Left colon (tissue), 2 donors: Measurements from ENCODE around the gene ZMYM5. TPM values are rescaled to one million over a fixed set of nuclear protein-coding genes. Genes with fewer than 3 reads are reported as not detected.
A peak's percentile ranks its signal among the peaks of the same experiment; 100 is the strongest.
"Not testable (repeated sequence)": the region's sequence is repeated elsewhere in the genome, so short reads cannot be mapped to it uniquely, and the experiment has no call there.

Experiments
- ATAC-seq: fragments of 200-7000 bp; cut with Tn5 transposase; one replicate; pipeline ENCODE4 v1.9.1; 2020; ENCODE audit warnings: mild to moderate bottlenecking, moderate library complexity
- DNase-seq, 2 donors: peaks; one replicate each; pipeline ENCODE4 v3.0.0-alpha.2; 2020
- intact Hi-C, 2 donors: fragments of 100-400 bp; cut with DNase I in 1 of 2; cut with micrococcal nuclease in 1 of 2; formaldehyde crosslinking; loops; one replicate each; pipeline versions ENCODE4 v1.11.2 to v1.14.0; 2022; cut with DNase I, micrococcal nuclease
- total RNA-seq, 2 donors: library from RNA; stranded (reverse); fragmentation: NEBNext Ultra II Directional; extraction: Animal tissue kit (Norgen Biotek cat#: 25700); gene quantifications; one replicate each; pipeline ENCODE4 v1.2.1, GENCODE V29; 2021
- donor health status: DM: no; HTN: no; CAD: no.
- donor health status: DM: yes; HTN: yes; CAD: no.

Gene ZMYM5
- total RNA-seq, 2 donors from 2014 or later: 7.8 to 9.5 TPM

DNA sequence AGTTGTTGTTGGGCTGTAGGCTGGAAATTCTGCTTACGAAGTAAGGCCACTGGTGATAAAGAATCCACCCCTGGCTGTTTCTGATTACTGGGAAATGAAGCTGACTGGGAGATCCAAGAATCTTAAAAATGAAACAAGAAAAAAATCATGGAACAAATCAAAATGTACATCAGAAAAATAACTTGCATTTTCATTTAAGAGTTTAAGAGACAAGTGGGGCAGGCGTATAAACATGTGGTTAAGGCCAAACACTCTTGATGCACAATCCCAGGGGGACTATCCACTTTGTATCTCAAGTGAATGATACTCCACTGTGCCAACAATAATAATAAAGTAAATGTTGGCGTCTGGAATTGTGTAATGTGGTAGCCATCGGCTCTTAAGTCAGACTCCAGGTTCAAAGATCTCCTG, 24.6 kb downstream of the ZMYM5 start:
- DNase-seq (no peak), ATAC-seq (no peak)
- intact Hi-C loops: no loop called here

DNA sequence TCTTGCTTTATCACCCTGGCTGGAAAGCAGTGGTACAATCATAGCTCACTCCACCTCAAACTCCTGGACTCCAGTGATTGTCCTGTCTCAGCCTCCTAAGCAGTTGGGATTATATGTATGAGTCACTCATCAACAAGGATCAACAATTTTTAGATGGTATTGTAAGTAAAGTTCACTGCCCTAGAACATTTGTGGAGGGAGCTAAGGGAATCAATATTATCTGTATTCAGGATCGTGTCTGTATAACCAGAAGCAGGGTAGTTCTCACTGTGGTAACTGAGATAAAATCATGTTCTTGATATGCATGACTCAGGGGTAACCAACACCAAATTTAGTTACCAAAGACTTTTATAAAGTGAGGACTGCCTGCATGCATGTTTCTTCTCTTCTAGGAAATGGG, 27.0 kb downstream of the ZMYM5 start:
- ATAC-seq (no peak), DNase-seq (no peak)
- intact Hi-C loops: no loop called here

DNA sequence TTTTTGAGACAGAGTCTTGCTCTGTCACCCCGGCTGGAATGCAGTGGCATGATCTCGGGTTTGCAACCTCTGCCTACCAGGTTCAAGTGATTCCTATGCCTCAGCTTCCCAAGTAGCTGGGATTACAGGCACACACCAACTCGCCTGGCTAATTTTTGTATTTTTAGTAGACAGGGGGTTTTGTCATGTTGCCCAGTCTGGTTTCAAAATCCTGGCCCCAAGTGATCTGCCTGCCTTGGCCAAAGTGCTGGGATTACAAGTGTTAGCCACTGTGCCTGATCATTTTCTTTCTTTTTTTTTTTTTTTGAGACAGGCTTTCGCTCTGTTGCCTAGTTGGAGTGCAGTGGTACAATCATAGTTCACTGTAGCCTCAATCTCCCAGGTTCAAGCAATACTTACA, 28.7 kb downstream of the ZMYM5 start:
- ATAC-seq (no peak), DNase-seq (no peak)
- intact Hi-C loops: no loop called here

DNA sequence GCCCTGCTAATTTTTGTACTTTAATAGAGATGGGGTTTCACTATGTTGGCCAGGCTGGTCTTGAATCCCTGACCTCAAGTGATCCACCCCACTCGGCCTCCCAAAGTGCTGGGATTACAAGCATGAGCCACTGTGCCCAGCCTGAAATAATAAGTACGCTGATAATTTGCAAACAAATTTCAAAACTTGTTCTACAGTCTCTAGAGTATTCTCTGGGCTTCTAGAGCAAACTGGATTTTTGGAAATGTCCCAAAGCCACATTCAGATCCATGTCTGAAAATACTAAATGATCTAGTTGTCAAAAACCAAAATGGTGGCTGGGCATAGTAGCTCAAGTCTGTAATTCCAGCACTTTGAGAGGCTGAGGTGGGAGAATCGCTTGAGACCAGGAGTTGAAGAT, 40.8 kb downstream of the ZMYM5 start:
- no peak for ATAC-seq
- no peak for DNase-seq
- intact Hi-C loops: no loop called here

DNA sequence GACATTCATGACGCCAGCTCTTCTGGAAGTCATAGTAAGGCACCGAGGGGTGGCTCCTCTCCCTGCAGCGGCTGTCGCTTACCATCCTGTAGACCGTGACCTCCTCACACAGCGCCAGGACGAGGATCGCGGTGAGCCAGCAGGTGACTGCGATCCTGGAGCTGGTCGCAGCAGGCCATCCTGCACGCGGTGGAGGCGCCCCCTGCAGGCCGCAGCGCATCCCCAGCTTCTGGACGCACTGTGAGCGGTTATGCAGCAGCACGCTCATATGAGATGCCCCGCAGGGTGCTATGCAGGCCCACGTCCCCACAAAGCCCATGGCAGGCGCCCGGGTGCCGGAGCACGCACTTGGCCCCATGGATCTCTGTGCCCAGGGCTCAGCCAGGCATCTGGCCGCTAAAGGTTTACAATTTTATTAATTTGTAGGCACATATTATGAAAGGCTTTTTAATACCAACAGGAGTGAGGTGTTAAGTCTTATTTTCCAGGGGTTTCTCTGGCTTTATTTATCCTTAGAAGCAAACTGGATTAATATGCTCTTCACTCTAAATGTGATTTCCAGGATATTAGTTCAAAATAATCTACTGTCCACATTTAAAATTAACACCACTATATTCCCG, 45.1 kb downstream of the ZMYM5 start:
- intact Hi-C loops: no loop called here
- DNase-seq (peak in 1 of 2 donors; percentile 30), ATAC-seq (peak; percentile 59)

DNA sequence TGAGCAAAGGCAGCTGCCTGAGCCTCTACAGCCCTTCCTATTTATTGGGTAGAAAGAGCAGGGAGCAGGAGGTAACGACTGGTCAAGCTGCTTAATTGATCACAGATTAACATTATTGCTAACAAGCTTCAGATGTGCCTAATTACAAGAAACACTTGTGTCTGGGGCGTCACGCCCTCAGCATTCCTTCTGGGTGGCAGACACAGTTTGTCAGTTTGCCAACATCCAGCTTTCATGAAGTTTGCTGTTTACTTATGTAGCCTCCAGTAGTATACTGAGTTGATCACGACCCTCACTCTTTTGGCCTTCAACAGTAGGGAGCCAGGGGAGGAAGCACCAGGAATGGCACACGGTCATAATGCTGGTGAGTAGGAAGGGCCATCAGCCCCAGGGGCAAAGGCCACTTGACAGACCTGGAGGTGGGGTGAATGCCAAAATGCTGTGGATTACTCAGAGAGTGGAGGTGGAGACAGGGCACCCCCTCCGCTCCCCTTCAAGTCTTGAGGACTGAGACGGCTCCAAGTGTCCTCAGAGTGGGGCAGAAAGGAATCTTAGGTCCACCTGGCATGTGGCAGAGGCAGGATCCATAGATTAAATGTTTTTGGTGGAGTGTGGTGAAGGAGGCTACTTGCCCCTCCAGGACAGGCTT, 45.8 kb downstream of the ZMYM5 start:
- intact Hi-C loops: no loop called here
- DNase-seq (no peak), ATAC-seq (no peak)

DNA sequence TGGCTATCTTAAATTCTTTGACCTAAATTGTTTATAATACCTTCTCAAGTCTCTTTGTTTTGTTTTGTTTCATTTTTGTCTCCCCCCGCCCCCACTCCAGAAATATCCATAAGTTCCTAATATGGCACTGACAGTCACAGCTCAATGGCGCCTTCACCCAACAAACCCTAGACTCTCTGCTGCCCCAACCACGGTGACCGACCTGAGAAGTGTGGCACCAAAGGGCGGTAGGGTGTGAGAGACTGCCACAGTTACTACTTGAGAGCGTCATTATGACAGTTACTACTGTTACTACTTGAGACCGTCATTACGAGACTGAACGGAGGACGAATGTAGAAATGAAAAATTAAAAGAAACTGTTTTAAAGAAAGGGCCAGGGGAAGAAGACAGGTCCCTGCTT, 46.3 kb downstream of the ZMYM5 start:
- DNase-seq (no peak), ATAC-seq (no peak)
- intact Hi-C loops: no loop called here

DNA sequence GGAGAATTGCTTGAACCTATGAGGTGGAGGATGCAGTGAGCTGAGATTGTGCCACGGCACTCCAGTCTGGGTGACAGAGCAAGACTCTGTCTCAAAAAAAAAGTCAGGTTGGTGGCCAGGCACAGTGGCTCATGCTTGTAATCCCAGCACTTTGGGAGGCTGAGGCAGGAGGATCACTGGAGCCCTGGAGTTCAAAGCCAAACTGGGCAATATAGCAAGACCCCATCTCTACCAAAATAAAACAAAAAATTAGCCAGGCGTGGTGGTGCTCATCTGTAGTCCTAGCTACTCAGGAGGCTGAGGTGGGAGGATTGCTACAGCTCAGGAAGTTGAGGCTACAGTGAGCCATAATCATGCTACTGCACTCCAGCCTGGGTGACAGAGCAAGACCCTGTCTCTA, 47.6 kb downstream of the ZMYM5 start:
- DNase-seq, intact Hi-C loops, ATAC-seq: not testable (repeated sequence)

DNA sequence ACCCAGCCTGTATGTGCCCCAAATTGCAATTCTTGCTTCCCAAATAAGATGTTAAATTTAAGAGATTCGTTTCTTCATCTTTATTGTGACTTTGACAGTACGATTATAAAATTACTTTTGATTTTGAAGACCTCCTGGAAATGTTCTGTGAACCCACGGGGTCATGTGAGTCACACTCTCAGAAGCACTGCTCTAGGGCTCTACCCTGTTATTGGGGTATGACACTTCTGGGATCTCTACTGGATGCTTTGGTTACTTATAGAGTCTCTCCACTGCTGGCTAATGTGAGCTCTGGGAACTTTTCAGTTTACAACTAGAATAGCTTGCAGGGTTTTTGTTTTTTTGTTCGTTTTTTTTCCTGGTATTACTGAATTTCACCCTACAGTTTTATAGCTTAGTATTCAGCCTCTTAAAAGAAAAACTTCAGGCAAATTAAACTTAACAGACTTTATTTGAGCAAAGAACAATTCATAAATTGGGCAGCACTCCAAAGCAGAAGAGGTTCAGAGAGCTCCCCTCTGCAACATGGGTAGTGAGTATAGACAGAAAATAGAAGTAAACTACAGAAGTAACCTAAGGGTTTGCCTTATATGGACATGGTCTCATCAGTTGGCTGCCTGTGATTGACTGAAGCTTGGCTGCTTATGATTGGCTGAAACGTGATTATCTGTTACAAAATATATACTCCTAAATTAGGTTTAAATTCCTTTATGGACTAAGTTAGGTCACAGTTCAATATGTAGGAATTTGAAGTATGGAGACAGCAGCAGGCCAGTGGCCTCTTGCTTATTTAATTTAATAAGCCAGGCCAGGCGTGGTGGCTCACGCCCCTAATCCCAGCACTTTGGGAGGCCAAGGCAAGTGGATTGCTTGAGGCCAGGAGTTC, 52.2 kb downstream of the ZMYM5 start:
- intact Hi-C loops: no loop called here
- ATAC-seq (no peak), DNase-seq (no peak)

DNA sequence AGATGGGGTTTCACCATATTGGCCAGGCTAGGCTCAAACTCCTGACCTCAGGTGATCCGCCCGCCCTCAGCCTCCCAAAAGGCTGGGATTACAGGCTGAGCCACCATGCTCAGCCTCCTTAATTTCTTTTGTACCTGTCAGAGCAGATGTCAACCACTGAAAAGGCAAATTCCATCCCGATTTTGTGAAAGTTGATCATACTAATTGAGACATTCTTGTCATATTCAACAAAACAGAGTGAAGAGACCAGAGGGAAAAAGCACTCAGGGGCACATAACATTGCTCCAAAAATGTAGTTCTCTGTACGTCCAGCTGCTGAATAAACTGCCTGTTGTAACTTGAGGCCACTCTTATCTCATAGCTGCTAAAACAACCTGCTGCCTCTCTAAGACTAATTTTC, 53.3 kb downstream of the ZMYM5 start:
- DNase-seq (no peak), ATAC-seq (no peak)
- intact Hi-C loops: no loop called here

DNA sequence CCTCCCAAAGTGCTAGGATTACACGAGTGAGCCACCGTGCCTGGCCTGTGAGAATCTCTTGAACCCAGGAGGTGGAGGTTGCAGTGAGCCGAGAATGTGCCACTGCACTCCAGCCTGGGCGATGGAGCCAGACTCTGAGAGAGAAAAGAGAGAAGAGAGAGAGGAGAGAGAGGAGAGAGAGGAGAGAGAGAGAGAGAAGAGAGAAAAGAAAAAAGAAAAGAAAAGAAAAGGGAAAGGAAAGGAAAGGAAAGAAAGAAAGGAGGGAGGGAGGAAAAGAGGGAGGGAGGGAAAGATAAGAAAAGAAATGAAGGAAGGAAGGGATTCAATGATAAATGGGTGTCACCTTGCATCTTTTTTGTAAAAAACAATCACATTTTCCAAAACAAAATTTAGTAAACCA, 57.7 kb downstream of the ZMYM5 start:
- no peak for ATAC-seq
- DNase-seq: no peak
- intact Hi-C loops: no loop called here

DNA sequence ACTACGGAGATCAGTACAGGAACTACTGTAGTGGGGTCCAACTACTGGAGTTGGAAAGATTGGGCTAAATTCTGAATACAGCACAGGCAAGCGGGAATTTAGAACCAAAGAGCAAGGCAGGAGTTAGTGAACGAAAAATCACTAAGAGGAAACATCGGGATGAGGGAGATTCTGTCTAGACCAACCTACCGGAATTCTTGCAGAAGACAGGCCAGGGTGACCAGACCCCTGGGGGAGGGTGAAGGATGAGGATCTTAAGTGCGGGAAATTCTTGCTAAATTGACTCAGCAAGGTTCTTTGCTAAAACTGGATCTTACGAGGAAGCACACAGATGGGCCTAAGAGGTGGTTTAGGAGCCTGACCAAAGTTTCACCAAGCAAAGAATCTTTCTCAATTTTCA, 67.5 kb downstream of the ZMYM5 start:
- intact Hi-C loops: no loop called here
- ATAC-seq (no peak), DNase-seq (no peak)

DNA sequence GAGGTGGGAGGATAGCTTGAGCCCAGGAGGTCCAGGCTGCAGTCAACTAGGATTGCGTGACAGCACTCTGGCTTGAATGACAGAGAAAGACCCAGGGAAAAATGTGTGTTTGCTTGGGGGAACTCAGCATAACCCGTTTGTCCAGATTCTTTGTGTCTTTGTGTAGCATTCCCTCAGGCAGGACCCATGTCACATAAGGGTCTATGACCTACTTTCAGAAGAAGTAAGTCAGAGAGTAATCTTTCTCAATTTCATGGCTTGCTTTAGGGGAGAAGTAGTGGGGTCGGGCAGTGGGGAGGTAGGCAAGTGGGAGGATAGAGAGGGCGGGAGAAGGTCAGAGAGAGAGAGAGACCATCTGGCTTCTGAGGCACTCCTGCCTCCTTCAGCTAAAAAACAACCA, 68.8 kb downstream of the ZMYM5 start:
- no peak for ATAC-seq

DNA sequence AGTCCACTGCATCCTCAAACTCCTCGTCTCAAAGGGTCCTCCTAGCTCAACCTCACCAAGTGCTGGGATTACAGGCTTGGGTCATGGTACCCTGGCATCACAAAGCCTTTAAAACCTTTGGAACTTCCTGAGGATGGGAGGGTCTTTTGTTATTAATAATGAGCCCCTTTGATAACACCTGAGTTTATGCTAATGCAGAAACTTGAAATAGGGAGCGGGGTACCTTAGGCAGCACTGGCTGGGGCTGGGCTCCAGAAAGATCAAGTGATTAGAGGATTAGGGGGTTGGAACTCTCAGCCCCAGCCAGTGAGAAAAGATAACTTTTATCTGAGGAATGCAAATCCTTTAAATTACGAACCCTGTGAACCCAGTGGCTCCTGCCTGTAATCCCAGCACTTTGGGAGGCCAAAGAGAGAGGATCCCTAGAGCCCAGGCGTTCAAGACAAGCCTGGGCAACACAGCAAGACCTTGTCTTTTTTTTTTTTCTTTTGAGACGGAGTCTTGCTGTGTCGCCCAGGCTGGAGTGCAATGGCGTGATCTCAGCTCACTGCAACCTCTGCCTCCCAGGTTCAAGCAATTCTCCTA, 71.4 kb downstream of the ZMYM5 start:
- intact Hi-C loops: no loop called here
- DNase-seq: no peak
- ATAC-seq: no peak

More for the DNA sequence above, 68.8 kb downstream of the ZMYM5 start:
- DNase-seq: no peak
- intact Hi-C loops: no loop called here

DNA sequence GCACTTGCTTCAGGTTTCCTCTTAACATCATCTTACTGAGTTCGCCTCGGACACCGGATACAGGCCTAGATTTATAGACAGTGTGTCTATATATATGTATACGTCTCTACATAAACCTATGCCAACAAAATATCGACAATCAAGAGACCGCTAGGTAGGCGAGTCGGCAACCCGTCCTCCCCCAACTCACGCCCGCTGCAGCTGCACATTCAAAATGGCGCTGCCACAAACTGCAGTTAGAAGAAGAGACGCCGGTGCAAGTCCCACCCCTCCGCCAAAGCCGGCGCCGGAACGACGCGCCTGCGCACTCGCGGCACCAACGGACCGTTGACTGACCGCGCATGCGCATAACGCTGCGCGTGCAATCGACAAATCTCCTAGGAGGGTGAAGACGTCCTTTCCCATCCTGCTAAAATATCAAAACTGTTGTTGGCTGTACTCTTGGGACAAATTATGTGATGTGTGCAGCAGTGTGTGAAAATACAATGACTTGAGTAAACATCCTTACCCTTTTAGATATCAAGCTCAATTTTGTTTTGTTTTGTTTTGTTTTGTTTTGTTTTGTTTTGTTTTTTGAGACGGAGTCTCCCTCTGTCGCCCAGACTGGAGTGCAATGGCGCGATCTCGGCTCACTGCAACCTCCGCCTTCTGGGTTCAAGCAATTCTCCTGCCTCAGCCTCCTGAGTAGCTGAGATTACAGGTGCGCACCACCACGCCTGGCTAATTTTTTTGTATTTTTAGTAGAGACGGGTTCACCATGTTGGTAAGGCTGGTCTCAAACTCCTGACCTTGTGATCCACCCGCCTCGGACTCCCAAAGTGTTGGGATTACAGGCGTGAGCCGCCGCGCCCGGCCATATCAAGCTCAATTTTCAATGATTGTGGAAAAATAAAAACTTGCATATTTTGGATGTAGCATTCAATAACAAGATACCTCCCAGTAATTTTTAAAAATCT, 80.4 kb downstream of the ZMYM5 start, which contains the start of gene PSPC1:
PSPC1 (minus strand) TSS at position 219 of the 956 bp plus-strand sequence; CDS start at position 31, 188 bp downstream.
- DNase-seq (peak; percentile 93 to 94), ATAC-seq (peak; percentile 95)
- intact Hi-C loops: loop anchor here in 1 of 2 donors (5.0 kb wide), 1 partner anchor 79 kb away; the partner anchor contains the start of gene ZMYM5

DNA sequence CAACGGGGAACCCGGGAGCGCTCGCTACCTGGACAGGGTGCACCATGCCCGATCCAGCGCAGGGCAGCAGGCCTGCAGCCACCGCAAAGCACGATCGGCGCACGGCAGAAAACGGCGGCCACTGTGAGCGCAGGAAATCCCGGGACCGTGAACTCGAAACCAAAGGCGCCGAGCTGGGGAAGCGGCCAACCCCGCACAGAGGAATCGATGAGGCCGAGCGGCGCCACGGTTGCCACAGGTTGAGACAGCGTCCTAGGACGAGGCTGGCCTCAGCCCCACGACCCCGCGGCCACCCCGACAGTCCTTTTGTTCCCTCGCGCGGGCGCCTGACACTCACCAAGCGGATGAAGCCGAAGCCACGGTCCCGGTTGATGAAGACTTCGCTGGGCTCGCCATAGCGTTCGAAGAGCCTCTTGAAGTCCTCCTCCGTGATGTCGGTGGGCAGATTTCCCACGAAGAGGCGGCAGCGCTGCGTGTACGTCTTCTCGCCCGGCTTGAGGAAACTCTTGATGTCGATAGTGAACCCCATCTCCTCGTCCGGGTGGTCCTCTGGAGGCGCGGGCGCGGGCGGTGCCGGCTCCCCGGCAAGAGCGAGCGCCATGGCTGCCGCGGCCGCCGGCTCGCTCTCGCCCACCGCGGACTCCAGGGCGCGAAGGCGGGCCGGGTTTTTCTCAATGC, 81.3 kb downstream of the ZMYM5 start:
- DNase-seq (peak; percentile 35 to 74), ATAC-seq (peak; percentile 77)
- intact Hi-C loops: loop anchor here in 1 of 2 donors (5.0 kb wide), 1 partner anchor 80 kb away; the partner anchor contains the start of gene ZMYM5

DNA sequence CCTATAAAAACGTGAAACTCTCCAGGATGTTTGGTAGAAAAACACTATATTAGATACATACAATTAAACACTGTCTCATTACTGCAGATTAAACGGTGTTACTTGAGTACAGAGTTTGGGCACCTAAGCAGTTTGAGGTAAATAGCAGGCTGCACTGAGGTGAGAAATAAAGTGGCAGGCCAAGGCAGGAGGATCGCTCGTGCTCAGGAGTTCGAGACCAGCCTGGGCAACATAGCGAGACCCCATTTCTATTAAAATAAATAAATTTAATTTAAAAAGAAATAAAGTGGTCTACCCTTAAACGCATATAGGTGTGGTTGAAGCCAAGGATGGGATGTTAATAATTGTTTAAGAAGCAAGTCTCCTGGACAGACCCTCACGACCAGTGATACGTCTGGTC, 81.9 kb downstream of the ZMYM5 start:
- ATAC-seq (no peak), DNase-seq (no peak)
- intact Hi-C loops: loop anchor here in 1 of 2 donors (5.0 kb wide), 1 partner anchor 81 kb away; the partner anchor contains the start of gene ZMYM5
